ENCODE data around the gene RHOBTB3. TPM values are rescaled to one million over a fixed set of nuclear protein-coding genes. Genes with fewer than 3 reads are reported as not detected.

RHOBTB3 gene
- total and polyA plus RNA-seq, 3 experiments from 2014 or later = 0.33 to 2.4 (median 0.48) TPM

DNA sequence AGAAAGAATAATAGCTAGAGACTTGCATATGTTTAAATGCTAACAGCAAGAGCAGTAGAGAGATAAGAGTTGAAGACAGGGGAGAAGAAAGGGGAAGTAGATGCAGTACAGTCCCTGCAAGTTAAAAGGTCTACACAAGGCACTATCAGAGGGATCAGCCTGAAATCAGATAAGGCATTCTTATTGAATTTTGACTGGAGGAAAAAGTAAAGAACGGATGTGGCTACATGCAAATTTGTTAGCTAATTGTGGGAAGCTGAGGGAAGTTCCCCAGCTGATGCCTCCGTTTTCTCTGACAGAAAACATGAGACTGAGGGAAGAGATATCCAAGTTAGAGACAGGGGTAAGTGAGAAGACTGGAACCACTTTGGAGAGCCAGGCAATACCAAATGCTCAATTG, 12.9 kb upstream of the RHOBTB3 start:
- peaks cover 1 to 15% (median 8%) of the 10 kb centered on the region in 3 donors for H3K4me1 Mint-ChIP-seq
- peaks cover 26% of the 10 kb centered on the region for H3K4me1 ChIP-seq (ENCODE audit: insufficient read depth, low read length)
- no peaks in the 10 kb centered on the region for H3K9me3 Mint-ChIP-seq
- no peaks in the 10 kb centered on the region for H3K36me3 ChIP-seq (ENCODE audit: insufficient read depth, low read length)
- H3K4me3 ChIP-seq (ENCODE audit: low read length) = no peak overlapping the region
- H3K36me3 Mint-ChIP-seq = no peaks in the 10 kb centered on the region
- H3K27me3 Mint-ChIP-seq = no peaks in the 10 kb centered on the region
- POLR2A ChIA-PET = no interaction called here
- H3K27ac Mint-ChIP-seq = no peak overlapping the region
- H3K4me3 Mint-ChIP-seq = no peak overlapping the region
- H3K27me3 ChIP-seq (ENCODE audit: insufficient read depth, low read length, poor library complexity, severe bottlenecking) = no peaks in the 10 kb centered on the region
- H3K27ac ChIP-seq (ENCODE audit: low read depth, low read length) = no peak overlapping the region
- no peaks in the 10 kb centered on the region for H3K9me3 ChIP-seq (ENCODE audit: low read length)
- CTCF ChIA-PET = no interaction called here
- peak in 1 of 5 donors; percentile 21 for DNase-seq

DNA sequence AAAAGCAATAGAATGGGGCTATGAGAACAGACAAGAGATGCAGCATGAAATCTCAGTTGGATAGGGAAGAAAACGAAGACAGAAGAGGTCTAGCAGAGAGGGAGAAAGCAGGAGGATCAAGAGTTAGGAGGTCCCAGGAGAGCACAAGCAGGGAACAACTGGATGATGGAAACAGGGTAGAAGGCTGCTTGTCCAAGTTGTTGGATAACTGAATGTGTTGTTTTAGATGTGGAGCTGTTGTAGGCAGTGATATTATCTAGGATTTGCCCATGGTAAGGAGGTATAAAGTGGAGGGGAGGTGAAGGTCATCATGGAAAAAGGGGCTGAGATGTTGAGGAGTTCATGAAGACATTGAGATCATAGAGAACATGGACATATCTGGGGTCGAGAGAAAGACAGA, 12.4 kb upstream of the RHOBTB3 start:
- Histone ChIP-seq H3K9me3 (ENCODE audit: low read length) (no peaks in the 10 kb centered on the region), H3K4me3 (ENCODE audit: low read length) (no peak overlapping the region), H3K4me1 (ENCODE audit: insufficient read depth, low read length) (peaks cover 26% of the 10 kb centered on the region), H3K27me3 (ENCODE audit: insufficient read depth, low read length, poor library complexity, severe bottlenecking) (no peaks in the 10 kb centered on the region), H3K36me3 (ENCODE audit: insufficient read depth, low read length) (no peaks in the 10 kb centered on the region), H3K27ac (ENCODE audit: low read depth, low read length) (no peak overlapping the region)
- H3K36me3 Mint-ChIP-seq = no peaks in the 10 kb centered on the region
- no peak overlapping the region for H3K27ac Mint-ChIP-seq
- CTCF ChIA-PET = no interaction called here
- no peaks in the 10 kb centered on the region for H3K9me3 Mint-ChIP-seq
- POLR2A ChIA-PET = no interaction called here
- no peaks in the 10 kb centered on the region for H3K27me3 Mint-ChIP-seq
- DNase-seq = no peak
- peaks cover 1 to 15% (median 8%) of the 10 kb centered on the region in 3 donors for H3K4me1 Mint-ChIP-seq
- H3K4me3 Mint-ChIP-seq = no peak overlapping the region

DNA sequence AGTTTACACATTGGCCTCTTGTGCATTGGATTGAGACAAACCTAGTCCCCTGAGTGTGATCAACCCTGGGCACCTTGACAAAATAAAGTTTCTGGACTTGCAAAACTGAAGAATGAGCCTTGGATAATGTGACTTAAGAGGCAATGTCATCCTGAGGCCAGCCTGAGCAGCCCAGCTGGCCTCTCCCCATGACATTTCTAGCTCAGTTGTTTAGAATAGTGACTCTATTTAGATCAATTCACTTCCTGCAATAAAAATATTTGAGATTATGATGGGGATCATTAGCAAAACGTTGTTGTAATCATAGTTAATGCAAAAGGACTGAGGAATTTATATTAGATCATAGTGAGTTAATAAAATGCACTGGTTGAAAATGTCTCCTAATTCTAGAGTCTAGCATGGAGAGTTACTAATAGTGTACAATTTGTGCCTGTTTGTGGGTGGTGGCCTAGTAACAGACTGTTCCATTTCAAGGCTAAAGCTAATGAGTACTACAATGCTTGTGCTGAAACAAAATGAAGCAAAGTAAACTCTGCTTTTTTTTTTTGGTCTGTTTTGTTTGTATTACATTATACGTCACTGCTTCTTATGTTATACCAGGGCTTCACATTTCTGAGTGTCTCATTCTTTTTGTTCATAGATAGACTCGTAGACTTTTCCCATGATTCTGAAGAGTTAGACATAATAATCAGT, 10.9 kb upstream of the RHOBTB3 start:
- H3K27ac Mint-ChIP-seq = no peak overlapping the region

DNA sequence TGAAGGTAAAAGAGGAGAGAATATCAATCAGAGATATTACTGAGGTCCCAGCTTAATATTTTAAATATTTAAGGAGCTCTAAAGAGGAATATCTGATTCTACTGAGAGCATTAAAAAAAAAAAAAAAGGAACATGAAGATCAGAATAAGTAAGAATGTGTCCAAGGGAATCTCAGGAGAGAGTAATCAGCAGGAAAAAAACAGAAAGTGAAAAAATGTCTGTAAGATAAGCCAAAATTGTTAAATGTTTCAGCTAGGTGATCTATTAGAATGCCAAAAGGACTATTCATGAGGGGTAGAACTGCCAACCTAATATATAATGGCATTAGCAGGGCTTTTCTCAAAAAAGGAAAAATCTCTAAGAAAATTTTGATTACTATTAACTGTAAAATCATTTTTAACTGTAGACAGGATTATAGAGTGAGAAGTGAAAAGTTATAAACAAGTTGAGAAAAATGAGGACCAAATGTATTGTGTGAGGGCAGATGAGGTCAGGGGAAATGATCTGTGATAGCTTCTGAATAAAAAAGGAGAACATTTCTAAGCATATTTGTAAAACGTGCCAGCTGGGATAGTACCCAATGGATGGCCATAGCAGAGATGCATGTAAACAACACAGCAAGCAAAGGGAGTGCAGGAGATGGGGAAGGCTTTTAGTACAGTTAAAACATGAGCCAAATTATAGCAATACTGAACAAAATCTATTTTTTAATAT, 9.4 kb upstream of the RHOBTB3 start:
- H3K9me3 ChIP-seq (ENCODE audit: low read length) = no peaks in the 10 kb centered on the region
- peaks cover 2 to 4% of the 10 kb centered on the region in 2 donors for H3K27me3 Mint-ChIP-seq
- peak overlapping the region in 2 of 8 donors; percentile 2 to 78 for H3K27ac Mint-ChIP-seq
- H3K27me3 ChIP-seq (ENCODE audit: insufficient read depth, low read length, poor library complexity, severe bottlenecking) = no peaks in the 10 kb centered on the region
- peaks cover 0 to 4% (median 0%) of the 10 kb centered on the region in 3 donors for H3K4me1 Mint-ChIP-seq
- peaks cover 25% of the 10 kb centered on the region for H3K4me1 ChIP-seq (ENCODE audit: insufficient read depth, low read length)
- no peak overlapping the region for H3K27ac ChIP-seq (ENCODE audit: low read depth, low read length)
- CTCF ChIA-PET = interaction anchor here (0.7 kb wide), 1 partner anchor 1780 kb away, joined by 3 read pairs; no protein-coding TSS in a partner anchor
- no peaks in the 10 kb centered on the region for H3K36me3 ChIP-seq (ENCODE audit: insufficient read depth, low read length)
- H3K4me3 Mint-ChIP-seq = no peak overlapping the region
- POLR2A ChIA-PET = no interaction called here
- H3K4me3 ChIP-seq (ENCODE audit: low read length) = no peak overlapping the region
- H3K36me3 Mint-ChIP-seq = no peaks in the 10 kb centered on the region
- no peak for DNase-seq
- H3K9me3 Mint-ChIP-seq = no peaks in the 10 kb centered on the region

More for the DNA sequence above, 10.9 kb upstream of the RHOBTB3 start:
- ChIA-PET CTCF (no interaction called here), POLR2A (no interaction called here)
- no peaks in the 10 kb centered on the region for H3K9me3 Mint-ChIP-seq
- H3K4me1 ChIP-seq (ENCODE audit: insufficient read depth, low read length) = peaks cover 26% of the 10 kb centered on the region
- H3K27me3 ChIP-seq (ENCODE audit: insufficient read depth, low read length, poor library complexity, severe bottlenecking) = no peaks in the 10 kb centered on the region
- H3K36me3 Mint-ChIP-seq = no peaks in the 10 kb centered on the region
- peaks cover 2 to 4% of the 10 kb centered on the region in 2 donors for H3K27me3 Mint-ChIP-seq
- H3K9me3 ChIP-seq (ENCODE audit: low read length) = no peaks in the 10 kb centered on the region
- H3K4me3 ChIP-seq (ENCODE audit: low read length) = no peak overlapping the region
- no peak for DNase-seq
- no peak overlapping the region for H3K27ac ChIP-seq (ENCODE audit: low read depth, low read length)
- no peaks in the 10 kb centered on the region for H3K36me3 ChIP-seq (ENCODE audit: insufficient read depth, low read length)
- H3K4me1 Mint-ChIP-seq = peaks cover 1 to 13% (median 8%) of the 10 kb centered on the region in 3 donors
- no peak overlapping the region for H3K4me3 Mint-ChIP-seq

DNA sequence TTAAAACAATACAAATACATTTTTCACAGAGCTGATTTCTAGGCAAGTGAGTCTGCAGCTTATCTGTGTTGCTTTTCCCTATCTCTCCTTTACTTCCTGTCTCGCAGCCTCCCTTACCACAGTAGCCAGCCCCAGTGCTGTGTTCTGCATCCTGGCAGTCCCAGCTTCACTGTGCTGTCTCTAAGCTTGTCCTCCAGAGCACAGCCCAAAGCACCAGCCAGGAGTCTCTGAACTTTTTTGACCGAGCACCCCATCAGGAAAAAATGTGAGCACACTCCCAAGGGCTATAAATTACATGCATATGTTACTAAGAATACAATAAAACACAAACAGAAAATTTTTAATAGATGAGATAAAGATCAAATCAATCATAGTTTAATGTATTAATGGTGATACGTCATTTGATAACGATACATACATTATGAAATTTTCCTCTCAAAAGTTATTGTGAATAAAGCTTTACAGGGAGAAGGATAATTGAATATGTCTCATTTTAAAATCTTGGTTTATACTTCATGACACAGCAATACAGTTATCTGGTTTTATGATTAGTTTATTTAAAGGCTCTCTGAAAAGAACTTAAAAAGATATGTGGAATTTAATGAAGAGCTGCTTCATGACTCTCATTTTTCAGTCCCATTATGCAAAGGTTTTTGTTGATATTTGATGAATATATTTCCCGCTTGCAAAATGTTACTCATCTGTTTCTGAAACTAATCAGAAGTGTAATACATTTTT, 7.3 kb upstream of the RHOBTB3 start:
- ChIA-PET POLR2A (interaction anchor here (0.6 kb wide), 1 partner anchor 292 kb away, joined by 3 read pairs; no protein-coding TSS in a partner anchor), CTCF (interaction anchor here (1.0 to 1.1 kb wide), 2 partner anchors 28 to 55 kb away, joined by 3 read pairs; no protein-coding TSS in a partner anchor)
- H3K9me3 Mint-ChIP-seq = no peaks in the 10 kb centered on the region
- H3K4me1 Mint-ChIP-seq = peaks cover 0 to 4% (median 0%) of the 10 kb centered on the region in 3 donors
- Histone ChIP-seq H3K9me3 (ENCODE audit: low read length) (no peaks in the 10 kb centered on the region), H3K4me3 (ENCODE audit: low read length) (no peak overlapping the region), H3K27ac (ENCODE audit: low read depth, low read length) (no peak overlapping the region), H3K27me3 (ENCODE audit: insufficient read depth, low read length, poor library complexity, severe bottlenecking) (no peaks in the 10 kb centered on the region), H3K4me1 (ENCODE audit: insufficient read depth, low read length) (peaks cover 21% of the 10 kb centered on the region), H3K36me3 (ENCODE audit: insufficient read depth, low read length) (no peaks in the 10 kb centered on the region)
- no peak overlapping the region for H3K4me3 Mint-ChIP-seq
- no peaks in the 10 kb centered on the region for H3K36me3 Mint-ChIP-seq
- peaks cover 3 to 7% of the 10 kb centered on the region in 2 donors for H3K27me3 Mint-ChIP-seq
- no peak for DNase-seq
- H3K27ac Mint-ChIP-seq = peak overlapping the region in 1 of 8 donors; percentile 21

DNA sequence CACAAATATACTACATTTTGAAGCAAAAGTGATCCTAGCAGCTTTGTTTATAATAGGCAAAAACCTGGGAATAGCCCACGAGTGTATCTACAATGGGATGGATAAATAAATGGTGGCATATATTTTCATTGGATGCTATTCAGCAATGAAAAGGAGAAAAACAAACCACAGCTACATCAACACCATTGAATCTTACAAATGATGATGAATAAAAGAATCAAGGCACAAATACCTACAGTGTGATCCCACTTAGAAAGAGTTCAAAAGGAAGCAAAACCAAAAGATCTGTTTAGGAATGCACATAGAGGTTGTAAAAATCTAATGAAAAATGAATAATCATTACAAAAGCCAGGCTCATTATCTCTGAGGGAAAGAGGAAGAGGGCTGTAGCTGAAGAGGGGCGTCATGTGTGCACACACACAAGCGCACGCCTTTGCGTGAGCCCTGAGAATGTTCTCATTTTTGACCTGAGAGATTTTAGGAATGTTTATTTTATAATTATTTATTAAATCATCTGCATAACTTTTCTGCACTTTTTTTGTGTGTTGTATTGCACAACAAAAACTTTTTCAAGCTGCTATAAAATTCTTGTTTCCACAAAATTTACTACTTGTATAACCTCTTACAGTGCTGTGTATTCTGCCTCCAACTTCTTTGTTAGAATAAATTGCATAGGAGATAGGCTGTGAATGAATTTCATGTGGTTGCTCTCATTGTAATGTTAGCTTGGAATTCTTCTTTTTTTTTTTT, 5.9 kb upstream of the RHOBTB3 start:
- Mint-ChIP-seq H3K36me3 (peaks cover 0 to 1% (median 0%) of the 10 kb centered on the region in 3 donors), H3K4me1 (peaks cover 0 to 5% (median 2%) of the 10 kb centered on the region in 3 donors), H3K27ac (no peak overlapping the region), H3K4me3 (no peak overlapping the region), H3K27me3 (peaks cover 3 to 18% of the 10 kb centered on the region in 2 donors), H3K9me3 (no peaks in the 10 kb centered on the region)
- POLR2A ChIA-PET = interaction anchor here (0.7 kb wide), 1 partner anchor 10 kb away, joined by 3 read pairs; no protein-coding TSS in a partner anchor
- H3K36me3 ChIP-seq (ENCODE audit: insufficient read depth, low read length) = no peaks in the 10 kb centered on the region
- CTCF ChIA-PET = no interaction called here
- H3K27me3 ChIP-seq (ENCODE audit: insufficient read depth, low read length, poor library complexity, severe bottlenecking) = no peaks in the 10 kb centered on the region
- no peak overlapping the region for H3K4me3 ChIP-seq (ENCODE audit: low read length)
- H3K9me3 ChIP-seq (ENCODE audit: low read length) = no peaks in the 10 kb centered on the region
- peaks cover 18% of the 10 kb centered on the region for H3K4me1 ChIP-seq (ENCODE audit: insufficient read depth, low read length)
- no peak for DNase-seq
- H3K27ac ChIP-seq (ENCODE audit: low read depth, low read length) = peak overlapping the region; percentile 64

DNA sequence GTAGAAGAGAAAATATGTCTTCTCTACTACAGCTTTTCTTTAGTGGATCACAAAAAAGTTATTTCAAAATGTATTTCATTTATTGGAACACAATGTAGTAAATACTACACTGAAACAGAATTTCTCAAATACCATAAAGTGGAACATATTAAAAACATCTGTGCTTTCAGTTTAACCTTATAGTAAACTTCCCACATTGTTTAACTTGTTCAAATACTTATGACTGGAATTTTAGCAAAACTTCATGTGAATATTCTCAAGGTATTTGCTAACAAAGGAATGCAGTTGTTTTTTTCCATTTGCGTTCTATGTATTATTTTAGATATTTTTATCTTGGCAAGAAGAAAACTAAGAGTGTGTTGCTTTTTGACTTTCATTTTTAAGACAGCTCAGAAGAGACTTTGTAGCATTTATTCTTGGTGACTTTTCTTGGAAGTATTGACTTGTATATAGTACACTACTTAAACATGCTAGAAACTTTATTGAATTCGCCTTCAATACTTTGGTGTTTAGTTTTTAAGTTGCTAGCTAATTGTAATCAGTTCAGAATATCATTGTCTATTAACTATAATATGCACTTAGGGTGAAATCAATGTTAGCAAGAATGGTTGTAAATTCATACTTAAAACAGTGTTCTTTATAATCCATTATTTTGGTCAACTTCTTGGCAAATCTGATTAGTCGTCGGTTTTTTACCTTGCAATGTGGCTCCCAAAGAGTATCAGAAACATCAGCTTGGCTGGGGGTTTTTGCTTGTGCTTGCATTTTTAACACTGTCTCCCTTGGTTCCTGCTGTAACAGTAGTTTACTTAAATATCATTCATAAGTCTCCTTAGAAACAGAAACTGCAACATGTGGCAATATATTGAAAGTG, 5.0 kb upstream of the RHOBTB3 start:
- H3K27ac Mint-ChIP-seq = no peak overlapping the region

More for the DNA sequence above, 5.0 kb upstream of the RHOBTB3 start:
- Mint-ChIP-seq H3K4me1 (peaks cover 1 to 11% (median 8%) of the 10 kb centered on the region in 3 donors), H3K9me3 (no peaks in the 10 kb centered on the region), H3K36me3 (peaks cover 0 to 1% (median 0%) of the 10 kb centered on the region in 3 donors), H3K27me3 (peaks cover 5 to 24% of the 10 kb centered on the region in 2 donors), H3K4me3 (no peak overlapping the region)
- Histone ChIP-seq H3K36me3 (ENCODE audit: insufficient read depth, low read length) (no peaks in the 10 kb centered on the region), H3K27me3 (ENCODE audit: insufficient read depth, low read length, poor library complexity, severe bottlenecking) (peaks cover 5% of the 10 kb centered on the region), H3K27ac (ENCODE audit: low read depth, low read length) (peak overlapping the region; percentile 64), H3K4me1 (ENCODE audit: insufficient read depth, low read length) (peaks cover 25% of the 10 kb centered on the region), H3K9me3 (ENCODE audit: low read length) (no peaks in the 10 kb centered on the region), H3K4me3 (ENCODE audit: low read length) (peak overlapping the region; percentile 7)
- no peak for DNase-seq
- ChIA-PET CTCF (no interaction called here), POLR2A (no interaction called here)

All from CD8-positive, alpha-beta memory T cell (primary cell).